Psoas muscle (tissue), 8 donors: Measurements from ENCODE around the gene TRIP10. TPM values are rescaled to one million over a fixed set of nuclear protein-coding genes. Genes with fewer than 3 reads are reported as not detected.

ENCODE experiments used
- ATAC-seq, 4 donors: fragments of 200-7000 bp; cut with Tn5 transposase; one replicate each; pipeline ENCODE4 v1.9.1; 2020; ENCODE audit warnings: moderate library complexity in 3 of 4, mild to moderate bottlenecking in 2 of 4
- DNase-seq, 2 donors: peaks; one replicate each; pipeline ENCODE4 v3.0.0-alpha.2; 2020
- H3K27ac ChIP-seq: fragments of 200-600 bp; one replicate; pipeline ENCODE4 v1.8.0; 2022
- H3K27me3 ChIP-seq, 3 donors: fragments of 200-600 bp in 1 of 3; one replicate each; pipeline versions ENCODE4 v1.6.1 to v1.8.0; 2013 to 2022; ENCODE audit warnings: low read length in 2 of 3, mild to moderate bottlenecking in 2 of 3, moderate library complexity in 1 of 3; ENCODE audit not compliant: insufficient read depth in 3 of 3
- H3K36me3 ChIP-seq, 2 donors: fragments of 200-600 bp in 1 of 2; one replicate each; pipeline versions ENCODE4 v1.6.1 to v1.8.0; 2013 to 2022; ENCODE audit warnings: low read depth in 1 of 2, mild to moderate bottlenecking in 1 of 2, moderate library complexity in 1 of 2; ENCODE audit not compliant: insufficient read depth in 1 of 2
- H3K4me1 ChIP-seq: fragments of 200-600 bp; one replicate; pipeline ENCODE4 v1.8.0; 2022
- H3K4me3 ChIP-seq: fragments of 200-600 bp; one replicate; pipeline ENCODE4 v1.8.0; 2022; ENCODE audit warnings: mild to moderate bottlenecking
- H3K9me3 ChIP-seq: fragments of 200-600 bp; one replicate; pipeline ENCODE4 v1.8.0; 2022
- CTCF ChIP-seq: fragments of 200-600 bp; IDR thresholded peaks from one replicate; pipeline ENCODE4 v1.8.0; 2022; ENCODE audit warnings: antibody characterized with exemption
- WGBS, 3 donors: extraction: QIAGEN DNeasy Blood & Tissue Kit; methylation state at CpG; one replicate each; pipeline versions ENCODE4 v1.1.6 to v1.1.7; 2013; 5-methylcytosine and 5-hydroxymethylcytosine counted together
- intact Hi-C, 2 donors: fragments of 100-400 bp; cut with DNase I; formaldehyde crosslinking; loops; one replicate each; pipeline versions ENCODE4 v1.11.0 to v1.14.2; 2022
- polyA plus RNA-seq, 3 donors: library from polyadenylated mRNA; stranded (reverse); fragments of 200-250 nt; gene quantifications; one replicate each; pipeline ENCODE4 v1.2.3, GENCODE V29; 2013
- total RNA-seq, 4 donors: library from RNA; stranded (reverse); fragmentation: NEBNext Ultra II Directional in 2 of 4; extraction: Animal tissue kit (Norgen Biotek cat#: 25700) in 2 of 4; gene quantifications; one replicate each; pipeline versions ENCODE4 v1.2.1 to v1.2.4, GENCODE V29; 2021 to 2023
- donor health status: healthy with polysubstance abuse.
- donor health status: DM: no; HTN: no; CAD: no; lungs with moderate emphysema.
- donor health status: Bipolar disorder and iron deficiency.
- donor health status: healthy.
- donor health status: DM: yes; HTN: yes; CAD: no.
- donor health status: DM: no; HTN: no; CAD: no.
- donor health status: DM: no; HTN: no; CAD: no.
- donor health status: DM: yes; HTN: yes; CAD: no.

Gene TRIP10
- total and polyA plus RNA-seq, 7 donors = 104 to 297 (median 230) TPM

- intact Hi-C loops = no loop called here
- Histone ChIP-seq H3K4me3 (no peak overlapping the region), H3K4me1 (no peaks in the 10 kb centered on the region), H3K27me3 (no peaks in the 10 kb centered on the region), H3K27ac (no peak overlapping the region), H3K36me3 (no peaks in the 10 kb centered on the region), H3K9me3 (peaks cover 15% of the 10 kb centered on the region)
- DNase-seq (no peak), ATAC-seq (no peak)
- 40 to 48% (median 46%) methylated on average over 5 of the region's 5 CpGs for WGBS, 3 donors
- no peak for TF ChIP-seq CTCF
Measured at GRCh38 chr19:6790194-6791128, 51.0 kb downstream of the TRIP10 start.

GRCh38 chr19:6791237-6791636 is 51.8 kb downstream of the TRIP10 start:
- 59 to 62% (median 61%) methylated on average over 6 of the region's 6 CpGs for WGBS, 3 donors

DNA sequence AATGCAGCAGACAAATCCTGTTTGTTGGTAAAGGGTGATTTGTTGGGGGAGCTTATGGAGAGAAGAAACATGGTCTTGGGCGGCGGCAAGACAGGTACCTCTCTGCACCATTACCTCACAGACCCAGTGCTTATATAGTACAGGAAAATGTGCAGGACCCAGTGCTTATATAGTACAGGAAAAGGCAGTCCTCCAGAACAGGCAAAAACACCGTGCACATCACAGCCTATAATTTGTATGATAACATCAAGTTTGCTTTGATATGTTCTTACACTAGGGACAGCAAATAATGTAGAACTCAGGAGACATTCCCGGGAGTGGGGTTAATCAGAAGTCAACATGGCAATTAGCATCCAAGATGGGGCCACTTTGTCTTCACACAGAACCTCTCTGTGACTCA is 53.9 kb downstream of the TRIP10 start:
- TF ChIP-seq CTCF = no peak
- DNase-seq (no peak), ATAC-seq (no peak)
- intact Hi-C loops = no loop called here
- Histone ChIP-seq H3K27me3 (no peaks in the 10 kb centered on the region), H3K9me3 (peaks cover 20% of the 10 kb centered on the region), H3K4me3 (no peak overlapping the region), H3K36me3 (no peaks in the 10 kb centered on the region), H3K4me1 (no peaks in the 10 kb centered on the region), H3K27ac (no peak overlapping the region)
- 71 to 80% (median 76%) methylated on average over 4 of the region's 4 CpGs for WGBS, 3 donors

More at GRCh38 chr19:6791237-6791636, 51.8 kb downstream of the TRIP10 start:
- H3K9me3 ChIP-seq = peaks cover 20% of the 10 kb centered on the region
- ATAC-seq (no peak), DNase-seq (no peak)
- H3K36me3 ChIP-seq = no peaks in the 10 kb centered on the region
- no peak overlapping the region for H3K27ac ChIP-seq
- H3K4me1 ChIP-seq = no peaks in the 10 kb centered on the region
- intact Hi-C loops = no loop called here
- TF ChIP-seq CTCF = no peak
- H3K27me3 ChIP-seq = no peaks in the 10 kb centered on the region
- no peak overlapping the region for H3K4me3 ChIP-seq

GRCh38 chr19:6793973-6794372 is 54.5 kb downstream of the TRIP10 start:
- Histone ChIP-seq H3K27ac (no peak overlapping the region), H3K4me3 (no peak overlapping the region), H3K9me3 (peaks cover 20% of the 10 kb centered on the region), H3K36me3 (no peaks in the 10 kb centered on the region), H3K4me1 (no peaks in the 10 kb centered on the region), H3K27me3 (no peaks in the 10 kb centered on the region)
- ATAC-seq = no peak
- no peak for DNase-seq
- intact Hi-C loops = no loop called here
- WGBS, 3 donors = 88 to 90% (median 89%) methylated on average over 5 of the region's 5 CpGs
- no peak for TF ChIP-seq CTCF
